A549 (cell line): ENCODE data around the gene EFHD2.

Experiments used
- EP300 ChIP-seq, 2 experiments: fragments of >200 bp; sonication (Bioruptor Twin); formaldehyde crosslinking; IDR thresholded peaks; 2 replicates in 1 of 2; 3 replicates in 1 of 2; pipeline ENCODE4 v1.6.1; 2016 to 2017
- ESRRA ChIP-seq: fragments of 150-350 bp; IDR thresholded peaks from 2 replicates; pipeline ENCODE4 v1.6.1; 2014; ENCODE audit warnings: mild to moderate bottlenecking, low read length, borderline replicate concordance
- HOXA7 ChIP-seq: fragments of 250-450 bp; sonication (Bioruptor Pico); IDR thresholded peaks from 2 replicates; pipeline ENCODE4 v1.5.0; 2020; ENCODE audit warnings: mild to moderate bottlenecking, moderate library complexity
- KDM1A ChIP-seq: fragments of 200-600 bp; sonication (generic); IDR thresholded peaks from 2 replicates; pipeline ENCODE4 v1.6.1; 2016; ENCODE audit warnings: low read depth, mild to moderate bottlenecking
- MYC ChIP-seq: IDR thresholded peaks from 2 replicates; pipeline ENCODE4 v1.6.1; 2012; ENCODE audit warnings: mild to moderate bottlenecking, inconsistent platforms, low read length, improper control_type of control experiment, borderline replicate concordance
- NR3C1 ChIP-seq: fragments of >200 bp; sonication (Bioruptor Twin); formaldehyde crosslinking; IDR thresholded peaks from 3 replicates; pipeline ENCODE4 v1.6.1; 2017
- POLR2A ChIP-seq: IDR thresholded peaks from 2 replicates; pipeline ENCODE4 v1.6.1; 2012; ENCODE audit warnings: mild to moderate bottlenecking, low read length
- RARB ChIP-seq: fragments of 250-450 bp; sonication (Bioruptor Pico); IDR thresholded peaks from 2 replicates; pipeline ENCODE4 v1.8.0; 2021; ENCODE audit warnings: mild to moderate bottlenecking, moderate library complexity
- RFX5 ChIP-seq: fragments of 450-650 bp; IDR thresholded peaks from 2 replicates; pipeline ENCODE4 v1.7.1; 2014; ENCODE audit warnings: antibody characterized with exemption, mild to moderate bottlenecking, moderate library complexity
- TFCP2L1 ChIP-seq: fragments of 250-450 bp; sonication (Bioruptor Pico); IDR thresholded peaks from 2 replicates; pipeline ENCODE4 v1.5.0; 2021; ENCODE audit warnings: mild to moderate bottlenecking
- TP53 ChIP-seq: fragments of 250-450 bp; sonication (Bioruptor Pico); IDR thresholded peaks from 2 replicates; pipeline ENCODE4 v1.5.0; 2021; ENCODE audit warnings: mild to moderate bottlenecking, moderate library complexity
- ZFP36 ChIP-seq: fragments of 450-650 bp; IDR thresholded peaks from 2 replicates; pipeline ENCODE4 v1.6.1; 2014; ENCODE audit warnings: borderline replicate concordance; ENCODE audit not compliant: partially characterized antibody
- TF ChIP-seq, protein P1 (sequence below): fragments of 200-600 bp; sonication (generic); IDR thresholded peaks from 2 replicates; pipeline ENCODE4 v1.6.1; 2016; ENCODE audit warnings: antibody characterized with exemption, mild to moderate bottlenecking, moderate library complexity
- TF ChIP-seq, protein P2 (sequence below): fragments of >200 bp; sonication (Bioruptor Twin); formaldehyde crosslinking; IDR thresholded peaks from 3 replicates; pipeline ENCODE4 v1.5.1; 2016

DNA sequence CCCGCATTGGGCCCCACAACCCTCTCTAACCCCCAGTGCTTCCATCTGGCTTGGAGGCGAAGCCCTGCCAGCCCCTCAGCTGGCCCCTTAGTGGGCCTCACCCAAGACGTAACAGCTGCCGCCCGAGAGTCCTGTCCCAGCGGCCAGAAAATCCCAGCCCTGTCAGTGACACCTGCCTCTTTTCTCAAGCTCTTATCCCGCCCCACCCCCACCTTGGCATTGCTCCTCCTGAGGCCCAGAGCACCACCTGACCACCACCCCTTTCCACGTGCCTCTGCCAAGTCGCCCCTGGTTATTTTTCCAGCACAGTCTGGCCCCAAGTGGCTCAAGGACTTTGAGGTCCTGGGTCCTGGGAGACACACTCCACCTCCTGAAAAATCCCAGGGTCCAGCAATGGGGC is 22.6 kb downstream of the EFHD2 start:
- no peak for TF ChIP-seq POLR2A
- no peak for TF ChIP-seq HOXA7 (CRISPR knock-in tag)
- TF ChIP-seq, protein P1, sequence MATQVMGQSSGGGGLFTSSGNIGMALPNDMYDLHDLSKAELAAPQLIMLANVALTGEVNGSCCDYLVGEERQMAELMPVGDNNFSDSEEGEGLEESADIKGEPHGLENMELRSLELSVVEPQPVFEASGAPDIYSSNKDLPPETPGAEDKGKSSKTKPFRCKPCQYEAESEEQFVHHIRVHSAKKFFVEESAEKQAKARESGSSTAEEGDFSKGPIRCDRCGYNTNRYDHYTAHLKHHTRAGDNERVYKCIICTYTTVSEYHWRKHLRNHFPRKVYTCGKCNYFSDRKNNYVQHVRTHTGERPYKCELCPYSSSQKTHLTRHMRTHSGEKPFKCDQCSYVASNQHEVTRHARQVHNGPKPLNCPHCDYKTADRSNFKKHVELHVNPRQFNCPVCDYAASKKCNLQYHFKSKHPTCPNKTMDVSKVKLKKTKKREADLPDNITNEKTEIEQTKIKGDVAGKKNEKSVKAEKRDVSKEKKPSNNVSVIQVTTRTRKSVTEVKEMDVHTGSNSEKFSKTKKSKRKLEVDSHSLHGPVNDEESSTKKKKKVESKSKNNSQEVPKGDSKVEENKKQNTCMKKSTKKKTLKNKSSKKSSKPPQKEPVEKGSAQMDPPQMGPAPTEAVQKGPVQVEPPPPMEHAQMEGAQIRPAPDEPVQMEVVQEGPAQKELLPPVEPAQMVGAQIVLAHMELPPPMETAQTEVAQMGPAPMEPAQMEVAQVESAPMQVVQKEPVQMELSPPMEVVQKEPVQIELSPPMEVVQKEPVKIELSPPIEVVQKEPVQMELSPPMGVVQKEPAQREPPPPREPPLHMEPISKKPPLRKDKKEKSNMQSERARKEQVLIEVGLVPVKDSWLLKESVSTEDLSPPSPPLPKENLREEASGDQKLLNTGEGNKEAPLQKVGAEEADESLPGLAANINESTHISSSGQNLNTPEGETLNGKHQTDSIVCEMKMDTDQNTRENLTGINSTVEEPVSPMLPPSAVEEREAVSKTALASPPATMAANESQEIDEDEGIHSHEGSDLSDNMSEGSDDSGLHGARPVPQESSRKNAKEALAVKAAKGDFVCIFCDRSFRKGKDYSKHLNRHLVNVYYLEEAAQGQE = no peak
- TF ChIP-seq ZFP36 = no peak
- no peak for TF ChIP-seq RARB (CRISPR knock-in tag)
- TF ChIP-seq TP53 (CRISPR knock-in tag) = no peak
- TF ChIP-seq, protein P2, sequence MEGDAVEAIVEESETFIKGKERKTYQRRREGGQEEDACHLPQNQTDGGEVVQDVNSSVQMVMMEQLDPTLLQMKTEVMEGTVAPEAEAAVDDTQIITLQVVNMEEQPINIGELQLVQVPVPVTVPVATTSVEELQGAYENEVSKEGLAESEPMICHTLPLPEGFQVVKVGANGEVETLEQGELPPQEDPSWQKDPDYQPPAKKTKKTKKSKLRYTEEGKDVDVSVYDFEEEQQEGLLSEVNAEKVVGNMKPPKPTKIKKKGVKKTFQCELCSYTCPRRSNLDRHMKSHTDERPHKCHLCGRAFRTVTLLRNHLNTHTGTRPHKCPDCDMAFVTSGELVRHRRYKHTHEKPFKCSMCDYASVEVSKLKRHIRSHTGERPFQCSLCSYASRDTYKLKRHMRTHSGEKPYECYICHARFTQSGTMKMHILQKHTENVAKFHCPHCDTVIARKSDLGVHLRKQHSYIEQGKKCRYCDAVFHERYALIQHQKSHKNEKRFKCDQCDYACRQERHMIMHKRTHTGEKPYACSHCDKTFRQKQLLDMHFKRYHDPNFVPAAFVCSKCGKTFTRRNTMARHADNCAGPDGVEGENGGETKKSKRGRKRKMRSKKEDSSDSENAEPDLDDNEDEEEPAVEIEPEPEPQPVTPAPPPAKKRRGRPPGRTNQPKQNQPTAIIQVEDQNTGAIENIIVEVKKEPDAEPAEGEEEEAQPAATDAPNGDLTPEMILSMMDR = no peak
- TF ChIP-seq RFX5 = no peak
- TF ChIP-seq TFCP2L1 (CRISPR knock-in tag) = no peak
- TF ChIP-seq EP300 (IDR thresholded peaks at IDR 0.05) = no peak
- no peak for TF ChIP-seq KDM1A
- no peak for TF ChIP-seq MYC
- no peak for TF ChIP-seq NR3C1
- TF ChIP-seq ESRRA = no peak
